T-helper 2 cell (primary cell): ENCODE measurements around the gene KIAA0513.
A peak's percentile ranks its signal among the peaks of the same experiment; 100 is the strongest.

Experiments used
- DNase-seq, 5 experiments: peaks; one replicate each; pipeline versions ENCODE4 v3.0.0 to v3.0.0-alpha.2; 2012 to 2022
- total RNA-seq, 2 donors: gene quantifications; one replicate each; lab custom pipeline; 2026; lab: John Stamatoyannopoulos, UW

Gene KIAA0513
- 21.8 to 24.7 reads per million in 2 donors for total RNA-seq

DNA sequence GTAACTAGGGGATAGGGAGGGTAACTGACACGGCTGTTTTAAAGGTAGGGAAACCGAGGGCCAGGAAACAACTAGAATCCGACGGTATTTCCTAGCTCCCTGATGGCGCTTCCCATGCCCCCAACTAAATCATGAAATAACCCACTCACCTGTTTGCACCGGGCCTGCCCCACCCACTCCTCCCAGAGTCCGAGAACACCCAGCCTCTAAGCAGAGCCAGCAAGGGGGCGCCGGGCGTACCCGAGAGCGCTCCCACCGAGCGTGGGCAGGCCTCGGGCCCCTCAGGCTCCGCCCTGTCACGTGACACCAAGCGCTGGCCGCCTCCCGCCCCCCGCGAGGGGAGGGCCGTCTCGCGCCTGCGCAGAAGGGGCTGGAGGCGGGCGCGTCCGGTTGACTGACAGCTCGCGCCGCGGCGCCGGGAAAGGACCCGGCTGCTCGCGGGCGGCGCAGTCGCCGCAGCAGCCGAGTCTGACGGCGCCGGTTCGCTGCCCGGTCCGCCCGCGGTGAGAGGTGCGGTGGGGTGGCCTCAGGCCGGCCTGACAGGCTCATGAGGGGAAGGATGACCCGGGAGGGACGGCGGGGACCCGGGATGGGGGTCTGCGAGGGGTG is at the start of gene KIAA0513:
Gene KIAA0513, plus strand, starts transcription at position 447 of the 609 bp plus-strand sequence. CDS start 39,277 bp downstream, outside the sequence.
- DNase-seq, result peak; percentile 91 to 97 (median 95)

GRCh38 chr16:84979516-84979915 is 48.1 kb upstream of the KIAA0513 start:
- DNase-seq, result no peak

DNA sequence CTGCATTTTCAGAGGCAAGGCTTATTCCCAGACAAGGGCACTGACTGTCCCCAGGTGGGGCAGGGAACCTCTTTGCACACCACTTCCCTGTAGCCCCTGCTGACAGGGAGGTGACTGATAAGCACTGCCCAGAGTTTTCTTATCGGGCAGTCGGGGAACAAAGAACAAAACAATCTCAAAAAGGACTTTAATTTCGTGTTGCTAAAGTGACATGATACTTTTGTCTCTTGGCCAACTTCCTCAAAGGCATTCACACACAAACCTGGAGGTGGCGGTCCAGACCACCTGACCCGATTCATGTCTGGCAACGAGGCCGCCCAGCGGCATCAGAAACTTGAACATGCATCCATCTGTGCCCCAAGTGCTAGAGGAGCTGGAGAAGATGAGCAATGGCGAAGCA is 45.2 kb upstream of the KIAA0513 start:
- DNase-seq, result peak in 1 of 5 experiments; percentile 10

GRCh38 chr16:84985079-84986065 is 42.2 kb upstream of the KIAA0513 start:
- DNase-seq, result no peak

- peak in 2 of 5 experiments; percentile 7 to 34 for DNase-seq
These were observed 41.5 kb upstream of the KIAA0513 start for GRCh38 chr16:84986102-84986501.

- no peak for DNase-seq
These were observed 40.7 kb upstream of the KIAA0513 start for GRCh38 chr16:84986879-84987278.

- no peak for DNase-seq
These were observed 39.1 kb upstream of the KIAA0513 start for GRCh38 chr16:84988328-84989080.

DNA sequence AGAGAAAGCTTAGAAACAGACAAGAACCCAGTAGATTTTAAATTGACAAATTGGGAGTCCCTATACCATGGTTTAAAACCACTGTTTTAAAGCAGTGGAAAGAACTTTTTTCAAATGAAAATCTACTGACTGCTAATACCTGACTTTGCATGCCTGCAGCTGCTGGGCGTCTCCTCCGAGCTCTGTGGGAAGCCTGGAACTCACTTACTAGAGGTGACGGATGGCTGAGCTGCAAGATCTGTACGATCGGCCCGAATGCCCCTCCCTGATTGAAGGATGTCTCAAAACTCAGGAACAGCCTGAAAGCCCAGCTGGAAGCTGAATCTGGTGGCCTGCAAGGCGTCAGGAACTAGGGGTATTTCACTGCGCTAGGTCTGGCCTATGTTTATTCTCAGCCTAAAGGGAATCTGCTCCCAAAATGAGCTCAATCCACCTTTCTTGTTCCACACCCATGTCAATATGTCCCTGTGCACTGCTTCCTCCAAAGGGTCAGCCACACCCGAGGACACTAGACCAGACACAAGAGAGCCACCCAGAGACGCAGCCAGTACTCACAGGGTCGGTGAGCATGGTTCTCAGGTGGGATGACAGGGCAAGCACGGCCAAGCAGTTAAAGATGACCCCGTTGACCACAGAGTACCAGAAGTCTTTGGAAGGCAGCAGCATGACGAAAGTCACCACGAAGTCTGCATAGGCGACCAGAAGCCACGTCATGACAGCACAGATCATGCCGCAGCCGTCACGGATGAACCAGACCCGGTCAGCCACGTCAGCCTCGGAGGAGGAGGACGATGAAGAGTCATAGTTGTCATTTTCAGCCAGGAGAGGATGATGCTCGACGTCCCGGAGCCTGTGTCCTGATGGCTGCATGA is 37.6 kb upstream of the KIAA0513 start:
- no peak for DNase-seq

GRCh38 chr16:84990782-84991181 is 36.8 kb upstream of the KIAA0513 start:
- no peak for DNase-seq

DNA sequence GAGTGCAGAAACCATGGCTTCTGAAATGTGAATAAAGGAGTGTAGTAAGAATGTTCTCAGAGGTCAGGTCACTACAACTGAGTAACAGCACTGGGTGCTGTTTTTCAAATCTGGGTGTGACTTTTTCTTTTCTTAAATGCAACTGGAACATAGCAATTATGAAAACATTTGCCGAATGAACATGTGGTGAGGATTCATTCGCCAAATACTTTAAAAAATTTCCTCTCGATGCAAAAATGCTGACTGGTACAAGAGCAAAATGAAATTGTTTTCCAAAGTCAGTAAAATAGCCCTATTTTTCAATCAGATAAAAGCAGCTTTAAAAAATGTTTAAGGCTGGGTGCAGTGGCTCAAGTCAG is 34.9 kb upstream of the KIAA0513 start:
- DNase-seq, result no peak

DNA sequence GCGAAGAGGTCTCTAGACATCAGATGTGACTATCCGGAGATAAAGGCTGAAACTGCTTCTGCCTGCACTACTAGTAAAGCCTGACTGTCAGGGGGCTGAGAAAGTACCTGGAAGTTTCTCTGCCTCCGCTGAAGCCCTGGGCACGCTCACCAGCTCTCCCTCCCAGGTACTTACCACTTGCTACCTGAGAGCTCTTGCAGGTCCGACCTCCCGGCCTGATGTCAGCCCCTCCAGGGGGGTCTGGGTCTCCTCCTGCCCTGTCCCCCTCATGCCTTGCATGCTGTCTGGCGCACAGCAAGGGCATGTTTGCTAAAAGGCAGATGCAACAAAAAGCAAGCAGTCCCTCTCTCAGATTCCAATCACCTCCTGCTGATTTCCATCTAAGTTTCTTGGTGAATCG is 33.7 kb upstream of the KIAA0513 start:
- no peak for DNase-seq

- peak in 1 of 5 experiments; percentile 68 for DNase-seq
These were observed 31.9 kb upstream of the KIAA0513 start for GRCh38 chr16:84995663-84996062.

GRCh38 chr16:84996365-84996764 is 31.2 kb upstream of the KIAA0513 start:
- DNase-seq, result no peak

- no peak for DNase-seq
These were observed 28.4 kb upstream of the KIAA0513 start for GRCh38 chr16:84999200-84999599.

DNA sequence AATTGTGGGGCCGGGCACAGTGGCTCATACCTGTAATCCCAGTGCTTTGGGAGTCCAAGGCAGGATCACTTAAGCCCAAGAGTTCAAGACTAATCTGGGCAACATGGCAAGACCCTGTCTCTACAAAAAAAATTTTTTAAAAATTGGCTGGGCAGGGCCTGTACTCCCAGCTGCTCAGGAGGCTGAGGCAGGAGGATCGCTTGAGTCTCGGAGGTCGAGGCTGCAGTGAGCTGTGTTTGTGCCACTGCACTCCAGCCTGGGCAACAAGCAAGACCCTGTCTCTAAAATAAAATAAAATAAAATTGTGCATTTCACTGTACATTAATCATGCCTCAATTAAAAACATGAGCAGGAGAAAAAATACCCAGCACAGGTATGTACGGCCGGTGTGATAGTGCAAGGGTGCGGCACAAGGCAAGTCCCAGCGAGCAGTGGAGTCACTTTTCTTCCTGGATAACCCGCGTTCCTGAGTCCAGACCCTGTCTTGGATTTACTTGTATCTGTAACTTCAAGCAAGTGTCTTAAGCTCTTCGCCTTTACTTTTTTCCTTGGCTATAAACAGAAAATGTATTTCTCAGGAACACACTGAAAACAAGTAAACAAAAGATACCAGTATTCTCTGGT is 27.6 kb upstream of the KIAA0513 start:
- no peak for DNase-seq

- DNase-seq, result no peak
These were observed 25.5 kb upstream of the KIAA0513 start for GRCh38 chr16:85002099-85002541.

GRCh38 chr16:85002608-85003007 is 25.0 kb upstream of the KIAA0513 start:
- no peak for DNase-seq

- no peak for DNase-seq
These were observed 24.5 kb upstream of the KIAA0513 start for GRCh38 chr16:85003076-85003475.

DNA sequence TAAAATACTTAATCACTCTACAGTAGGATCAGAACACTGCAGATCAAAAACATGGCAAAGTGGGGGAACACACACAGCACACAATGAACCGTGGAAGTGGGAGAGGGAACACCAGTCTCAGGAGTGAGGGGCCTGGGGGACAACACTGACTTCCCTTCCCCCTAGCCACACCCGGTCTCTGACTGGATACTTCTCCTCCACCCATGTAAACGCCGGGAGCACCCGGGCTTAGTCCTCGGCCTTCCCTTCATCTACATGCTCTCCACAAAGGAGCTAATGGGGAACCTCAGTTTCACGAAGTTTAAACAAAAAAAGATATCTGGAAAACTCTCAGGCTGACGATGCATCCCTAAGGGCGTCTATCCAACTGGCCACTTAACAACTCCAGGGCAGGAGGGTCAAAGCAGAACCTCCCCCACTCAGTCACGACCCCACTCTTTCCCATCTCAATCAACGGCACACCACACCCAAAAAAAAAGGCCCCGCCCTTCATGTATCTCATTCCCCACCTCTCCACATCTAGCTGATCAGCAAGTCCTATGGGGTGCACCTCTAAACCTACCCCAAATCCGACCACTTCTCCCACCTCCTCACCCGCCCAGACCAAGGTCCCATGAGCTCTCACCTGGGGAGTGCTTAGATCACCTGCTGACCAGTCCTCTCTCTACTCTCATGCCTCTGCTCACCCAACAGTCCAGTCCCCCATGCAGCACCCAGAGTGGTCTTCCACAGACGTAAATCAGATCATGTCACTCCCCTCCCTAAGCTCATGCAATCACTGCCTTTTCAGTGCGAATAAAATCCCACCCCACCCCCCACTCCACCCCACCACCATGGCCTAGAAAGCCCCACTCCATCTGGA is 23.6 kb upstream of the KIAA0513 start:
- DNase-seq, result no peak

DNA sequence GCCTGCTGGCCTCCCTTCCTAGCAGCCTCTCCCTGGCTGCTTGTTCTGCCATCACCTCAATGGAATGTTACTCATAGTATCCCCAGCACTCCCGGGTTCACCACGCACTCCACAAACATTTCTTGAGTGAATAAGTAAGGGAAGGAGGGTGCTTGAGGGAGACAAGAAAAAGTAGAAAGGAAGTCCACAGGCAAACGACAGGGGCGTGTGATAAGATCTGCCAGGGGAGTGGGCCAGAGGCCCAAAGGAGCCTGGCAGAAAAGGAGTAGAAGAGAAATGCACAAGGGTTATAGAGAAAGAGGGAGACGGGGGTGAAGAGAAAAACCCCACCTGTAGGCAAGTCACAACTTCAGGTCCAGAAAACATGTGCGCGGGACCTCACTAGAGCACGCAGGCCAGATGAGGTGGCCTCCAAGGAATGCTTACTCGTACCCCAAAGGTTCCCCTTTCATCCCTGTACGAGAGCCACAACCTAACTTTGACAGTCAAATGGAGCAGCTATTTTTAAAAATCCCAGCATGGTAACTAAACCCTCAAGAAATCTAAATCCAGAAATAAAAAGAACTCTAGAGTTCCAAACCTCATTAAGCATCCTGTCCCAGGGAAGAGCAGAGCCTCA is 22.9 kb upstream of the KIAA0513 start:
- DNase-seq, result no peak
